Erythroblast (primary cell): ENCODE results near the gene TBX18.

Experiments used
- GATA1 ChIP-seq: IDR thresholded peaks from 2 replicates; pipeline ENCODE4 v1.6.1; 2011; ENCODE audit warnings: low read depth, mild to moderate bottlenecking, control low read depth, low read length, moderate library complexity
- POLR2A ChIP-seq: IDR thresholded peaks from 2 replicates; pipeline ENCODE4 v1.6.1; 2011; ENCODE audit warnings: mild to moderate bottlenecking, low read length

- TF ChIP-seq POLR2A = no peak
- TF ChIP-seq GATA1 = no peak
Observed at GRCh38 chr6:84775751-84776150, 11.4 kb upstream of the TBX18 start.
